GM19397 (cell line): Measurements from ENCODE around the gene RHOBTB1.

ENCODE experiments used
- ATAC-seq: cut with Tn5 transposase; IDR thresholded peaks from one replicate; pipeline ENCODE4 v1.9.1; 2021; ENCODE audit warnings: mild to moderate bottlenecking, moderate library complexity; ENCODE audit not compliant: unreplicated experiment

RHOBTB1 gene

GRCh38 chr10:60827791-60828488 lies 116.0 kb downstream of the RHOBTB1 start:
- ATAC-seq = no peak

GRCh38 chr10:60825520-60825919 lies 118.5 kb downstream of the RHOBTB1 start:
- no peak for ATAC-seq

- no peak for ATAC-seq
These were observed 120.7 kb downstream of the RHOBTB1 start for GRCh38 chr10:60823324-60823723.

- ATAC-seq = no peak
These were observed 121.2 kb downstream of the RHOBTB1 start for GRCh38 chr10:60822809-60823208.

- no peak for ATAC-seq
These were observed 122.3 kb downstream of the RHOBTB1 start for GRCh38 chr10:60821656-60822055.

GRCh38 chr10:60820093-60820754 lies 123.8 kb downstream of the RHOBTB1 start:
- no peak for ATAC-seq
